Skin of body (tissue), 2 donors: ENCODE data around the gene DGLUCY. TPM values are rescaled to one million over a fixed set of nuclear protein-coding genes. Genes with fewer than 3 reads are reported as not detected.
"Not testable (repeated sequence)": the region's sequence is repeated elsewhere in the genome, so short reads cannot be mapped to it uniquely, and the experiment has no call there.

Source experiments
- DNase-seq: peaks from one replicate; lab custom pipeline; 2025; lab: John Stamatoyannopoulos, UW
- total RNA-seq: library from RNA; depleted of rRNA; stranded (reverse); fragments of >200 nt; gene quantifications from one replicate; pipeline ENCODE4 v1.2.3, GENCODE V29; 2014

The DGLUCY gene
- total RNA-seq, 1 donor from 2014 or later = 40.0 TPM

DNA sequence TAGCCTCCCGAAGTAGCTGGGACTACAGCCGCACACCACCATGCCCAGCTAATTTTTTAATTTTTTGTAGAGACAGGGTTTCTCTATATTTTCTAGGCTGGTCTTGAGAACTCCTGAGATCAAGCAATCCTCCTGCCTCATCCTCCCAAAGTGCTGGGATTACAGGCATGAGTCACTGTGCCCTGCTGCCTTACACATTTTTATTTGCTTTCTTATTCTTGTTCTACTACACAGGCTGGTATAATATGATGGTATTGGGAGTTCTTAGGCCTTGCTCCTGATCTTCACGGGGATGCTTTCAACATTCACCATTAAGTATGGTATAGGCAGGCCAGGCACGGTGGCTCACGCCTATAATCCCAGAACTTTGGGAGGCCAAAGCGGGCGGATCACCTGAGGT, 21.2 kb downstream of the DGLUCY start:
- DNase-seq = no peak

DNA sequence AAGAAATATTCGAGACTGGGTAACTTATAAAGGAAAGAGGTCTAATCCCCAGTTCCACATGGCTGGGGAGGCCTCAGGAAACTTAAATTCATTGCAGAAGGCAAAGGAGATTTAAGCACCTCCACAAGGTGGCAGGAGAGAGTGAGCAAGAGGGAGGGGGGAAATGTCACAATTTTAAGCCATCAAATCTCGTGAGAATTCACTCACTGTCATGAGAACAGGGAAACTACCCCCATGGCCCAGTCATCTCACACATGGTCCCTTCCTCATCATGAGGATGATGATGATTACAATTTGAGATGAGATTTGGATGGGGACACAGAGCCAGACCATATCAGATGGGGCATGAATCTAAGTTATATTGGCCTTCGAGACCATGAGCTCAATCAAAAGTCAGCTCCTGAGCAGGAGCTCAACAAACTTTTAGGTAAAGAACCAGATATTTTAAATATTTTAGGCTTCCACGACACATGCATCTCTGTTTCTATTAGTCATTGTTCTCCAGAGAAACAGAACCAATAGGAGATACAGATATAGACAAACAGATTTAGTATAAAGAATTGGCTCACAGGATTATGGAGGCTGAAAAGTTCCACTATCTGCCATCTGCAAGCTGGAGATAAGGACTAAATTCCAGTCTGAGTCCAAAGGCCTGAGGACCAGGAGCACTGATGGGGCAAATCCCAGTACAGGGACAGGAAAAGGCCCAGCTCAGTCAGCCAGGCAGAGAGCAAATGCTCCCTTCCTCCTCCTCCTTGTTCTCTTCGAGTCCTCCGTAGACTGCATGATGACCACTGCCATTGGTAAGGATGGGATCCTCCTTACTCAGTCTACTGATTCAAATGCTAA, 24.9 kb downstream of the DGLUCY start:
- no peak for DNase-seq

DNA sequence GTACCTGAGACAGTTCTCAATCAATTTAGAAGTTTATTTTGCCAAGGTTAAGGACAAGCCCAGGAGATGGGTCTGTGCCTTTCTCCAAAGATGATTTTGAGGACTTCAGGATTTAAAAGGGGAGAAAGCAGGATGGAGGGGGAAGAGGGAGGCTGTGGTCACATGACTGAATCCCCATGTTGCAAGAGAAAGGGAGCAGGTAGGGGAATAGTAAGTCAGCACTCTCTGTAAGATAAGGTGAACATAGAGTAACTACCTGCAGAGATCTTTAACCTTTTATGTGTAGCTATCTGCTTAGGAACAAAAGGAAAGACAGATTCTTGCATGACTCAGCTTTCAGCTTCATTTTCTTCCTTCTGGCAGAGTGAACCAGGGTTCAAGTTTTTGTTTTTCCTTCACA, 25.9 kb downstream of the DGLUCY start:
- no peak for DNase-seq

DNA sequence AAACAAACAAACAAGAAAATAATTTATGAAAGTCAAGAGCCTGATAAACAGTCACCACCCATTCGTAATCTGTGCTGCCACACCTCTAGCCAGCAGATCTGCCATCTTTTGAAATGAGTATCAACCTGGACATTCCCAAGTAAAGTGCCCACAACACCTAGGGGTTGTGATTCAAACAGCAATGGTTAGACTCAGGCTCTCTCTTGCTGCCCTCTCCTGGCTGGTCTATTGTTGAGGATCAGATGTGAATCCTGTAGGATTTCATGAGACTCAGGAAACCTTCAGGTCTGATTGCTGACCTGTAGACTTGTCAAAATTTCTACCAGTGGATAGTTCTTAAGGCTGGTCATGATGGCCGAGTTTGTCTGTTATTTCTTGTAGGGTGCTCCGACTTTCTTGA, 26.8 kb downstream of the DGLUCY start:
- no peak for DNase-seq

DNA sequence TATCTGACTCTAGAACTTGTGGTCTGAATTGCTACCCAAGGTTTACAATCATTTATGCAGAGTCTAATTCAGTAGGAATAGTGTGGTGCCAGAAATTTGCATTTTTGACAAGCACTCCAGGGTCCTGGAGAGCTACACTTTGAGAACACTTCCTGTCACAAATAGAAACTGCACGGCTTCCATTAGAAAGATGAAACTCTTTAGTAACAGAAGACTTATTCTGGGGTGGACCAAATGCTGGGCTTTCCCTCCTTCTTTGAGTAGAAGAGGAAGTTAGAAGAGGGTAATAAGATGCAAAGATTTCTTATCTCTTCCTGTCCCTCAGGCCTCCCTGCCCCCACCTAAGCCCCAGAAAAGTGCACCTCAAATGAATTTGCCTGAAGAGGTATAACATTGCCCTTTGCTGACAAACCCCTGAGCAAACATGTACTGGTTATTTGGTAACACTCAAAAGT, 28.4 kb downstream of the DGLUCY start:
- no peak for DNase-seq

DNA sequence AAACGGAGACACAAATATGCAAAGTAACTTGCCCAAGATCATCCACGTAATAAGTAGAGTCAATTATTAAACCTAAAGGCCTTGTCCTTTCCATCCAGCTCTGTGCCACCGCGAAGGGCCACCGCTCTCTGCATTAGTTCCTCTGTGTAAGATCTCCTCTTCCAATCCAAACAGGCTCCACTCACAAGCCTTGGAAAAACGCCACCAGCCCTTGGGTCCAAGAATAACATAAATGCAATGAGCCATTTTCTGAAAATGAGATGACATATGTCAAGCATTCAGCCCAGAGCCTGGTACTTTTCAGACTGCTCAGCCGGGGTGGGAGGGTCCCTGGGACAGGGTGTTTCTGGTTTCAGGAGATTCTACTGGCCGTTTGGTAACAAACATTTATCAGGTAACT, 30.0 kb downstream of the DGLUCY start:
- no peak for DNase-seq

DNA sequence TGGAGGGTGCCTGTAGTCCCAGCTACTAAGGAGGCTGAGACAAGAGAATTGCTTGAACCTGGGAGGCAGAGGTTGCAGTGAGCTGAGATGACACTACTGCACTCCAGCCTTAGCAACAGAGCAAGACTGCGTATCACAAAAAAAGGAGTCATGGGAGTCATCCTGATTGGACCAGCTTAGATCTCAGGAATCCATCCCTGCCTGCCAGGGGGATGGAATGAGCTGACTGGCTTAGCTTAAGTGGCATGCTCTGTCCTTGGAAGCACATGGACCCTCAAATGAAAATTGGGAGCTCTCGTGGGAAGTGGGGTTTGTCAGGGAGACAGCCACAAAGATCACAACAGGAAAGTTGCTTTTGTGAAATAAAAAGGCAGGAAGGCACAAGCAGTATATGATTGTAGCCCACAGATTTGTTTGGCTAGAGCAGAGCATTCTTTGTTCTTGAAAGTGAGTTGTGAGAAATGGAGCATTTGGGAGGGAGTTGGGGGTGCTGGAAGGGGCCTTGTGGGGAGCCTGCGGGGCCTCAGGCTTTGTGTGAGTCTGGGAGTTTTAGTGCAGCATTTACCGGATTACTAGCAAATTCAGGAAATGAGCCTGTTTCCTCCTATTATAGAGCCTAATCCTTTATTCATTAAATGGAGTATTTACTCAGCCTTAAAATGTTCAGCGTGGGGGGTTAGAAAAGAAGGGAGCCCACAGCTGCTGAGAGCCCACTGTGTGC, 30.7 kb downstream of the DGLUCY start:
- DNase-seq = no peak

DNA sequence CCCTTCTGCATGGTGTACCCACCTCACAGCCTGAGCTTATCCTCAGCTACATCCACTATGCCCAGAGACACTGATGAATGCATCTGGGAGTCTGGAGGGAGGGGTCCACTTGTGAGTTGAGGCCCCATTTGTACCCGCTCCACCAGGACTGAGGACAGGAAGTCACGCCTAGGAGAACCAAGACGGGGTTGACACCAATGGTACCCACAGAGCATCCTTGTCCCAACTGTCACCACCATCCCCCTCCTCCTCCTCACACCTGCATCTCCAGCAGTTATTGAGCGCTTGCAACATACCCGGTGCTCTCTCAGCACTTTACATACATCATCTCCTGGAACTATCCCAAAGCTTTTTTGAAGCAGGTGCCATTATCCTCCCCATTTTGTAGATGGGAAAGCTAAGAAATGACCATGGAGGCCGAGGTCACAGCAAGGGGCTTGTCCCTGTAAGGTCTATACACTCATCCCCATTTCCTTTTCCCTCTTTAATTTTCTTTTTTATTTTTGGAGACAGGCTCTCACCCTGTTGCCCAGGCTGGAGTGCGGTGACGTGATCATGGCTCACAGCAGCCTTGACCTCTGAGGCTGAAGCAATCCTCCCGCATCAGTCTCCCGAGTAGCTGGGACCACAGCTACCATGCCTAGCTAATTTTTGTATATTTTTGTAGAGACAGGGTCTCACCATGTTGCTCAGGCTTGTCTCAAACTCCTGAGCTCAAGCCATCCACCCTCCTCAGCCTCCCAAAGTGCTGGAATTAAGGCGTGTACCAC, 31.7 kb downstream of the DGLUCY start:
- DNase-seq = no peak

DNA sequence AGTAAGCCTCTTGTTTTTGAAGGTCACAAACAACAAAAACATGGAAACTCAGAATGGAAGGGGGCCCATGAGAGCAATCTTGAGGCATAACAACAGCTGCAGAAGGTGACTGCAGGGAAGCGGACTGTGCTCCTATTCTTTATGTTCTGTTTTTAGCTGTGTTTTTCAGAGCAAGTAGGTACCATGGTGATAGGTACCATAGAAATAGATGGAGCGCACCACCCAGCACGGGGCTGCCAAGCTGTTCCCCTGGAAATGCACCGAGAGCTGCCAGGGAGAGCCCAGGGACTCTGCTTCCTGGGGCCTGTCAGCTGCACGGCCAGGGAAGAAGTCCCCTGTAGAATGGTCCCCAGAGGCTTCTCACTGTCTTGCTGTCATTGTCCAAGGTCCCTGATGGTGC, 32.8 kb downstream of the DGLUCY start:
- no peak for DNase-seq

DNA sequence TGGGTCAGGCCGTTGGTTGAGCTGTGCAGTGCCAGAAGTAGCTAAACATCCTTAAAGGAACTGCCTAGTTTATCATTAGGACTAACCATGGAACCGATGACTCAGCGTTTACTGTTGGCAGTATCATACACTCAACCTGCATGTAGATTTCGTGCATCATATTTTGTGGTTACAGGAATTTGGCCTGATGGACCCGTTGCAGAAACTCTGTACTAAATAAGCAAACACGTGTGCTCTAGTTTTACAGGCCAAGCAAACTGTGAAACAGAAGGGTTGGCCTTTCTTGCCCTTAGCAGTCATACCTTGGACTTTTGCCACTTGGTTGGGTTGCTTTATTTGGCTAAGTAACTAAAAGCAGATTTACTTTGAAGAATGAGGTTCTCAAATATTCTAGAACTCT, 35.6 kb downstream of the DGLUCY start:
- no peak for DNase-seq

DNA sequence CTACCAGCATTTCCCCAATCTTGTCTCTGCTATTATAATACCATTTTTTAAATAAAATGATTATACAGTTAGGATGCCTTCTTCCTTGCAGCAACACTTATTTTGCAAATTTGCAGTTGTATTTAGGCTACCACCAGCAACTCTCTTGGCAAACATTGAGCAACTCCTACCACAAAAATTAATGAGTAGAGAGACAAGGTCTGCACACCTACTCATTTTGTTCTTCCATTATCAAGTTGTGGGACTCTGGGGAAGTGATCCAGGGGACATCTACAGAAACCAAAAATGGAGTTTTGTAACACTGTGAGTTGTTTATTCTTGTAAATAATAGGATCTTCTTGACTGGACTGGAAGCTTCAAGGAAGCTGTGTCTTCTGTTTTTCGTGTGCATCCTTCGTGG, 38.6 kb downstream of the DGLUCY start:
- DNase-seq = no peak

DNA sequence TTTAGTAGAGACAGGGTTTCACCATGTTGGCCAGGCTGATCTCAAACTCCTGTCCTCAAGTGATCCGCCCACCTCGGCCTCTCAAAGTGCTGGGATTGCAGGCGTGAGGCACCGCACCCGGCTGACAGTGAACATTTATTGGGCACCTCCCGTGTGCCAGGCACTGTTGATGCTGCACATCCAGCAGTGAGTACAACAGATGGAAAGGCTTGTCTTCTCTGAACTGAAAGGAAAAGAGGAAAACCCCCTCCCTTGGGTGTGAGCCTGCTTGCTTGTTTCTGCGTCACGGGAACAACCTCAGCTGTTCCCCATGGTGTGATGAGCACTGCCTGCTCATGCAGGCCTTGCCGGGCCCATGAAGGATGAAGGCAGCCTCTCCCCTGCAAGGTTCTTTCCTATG, 39.5 kb downstream of the DGLUCY start:
- no peak for DNase-seq

DNA sequence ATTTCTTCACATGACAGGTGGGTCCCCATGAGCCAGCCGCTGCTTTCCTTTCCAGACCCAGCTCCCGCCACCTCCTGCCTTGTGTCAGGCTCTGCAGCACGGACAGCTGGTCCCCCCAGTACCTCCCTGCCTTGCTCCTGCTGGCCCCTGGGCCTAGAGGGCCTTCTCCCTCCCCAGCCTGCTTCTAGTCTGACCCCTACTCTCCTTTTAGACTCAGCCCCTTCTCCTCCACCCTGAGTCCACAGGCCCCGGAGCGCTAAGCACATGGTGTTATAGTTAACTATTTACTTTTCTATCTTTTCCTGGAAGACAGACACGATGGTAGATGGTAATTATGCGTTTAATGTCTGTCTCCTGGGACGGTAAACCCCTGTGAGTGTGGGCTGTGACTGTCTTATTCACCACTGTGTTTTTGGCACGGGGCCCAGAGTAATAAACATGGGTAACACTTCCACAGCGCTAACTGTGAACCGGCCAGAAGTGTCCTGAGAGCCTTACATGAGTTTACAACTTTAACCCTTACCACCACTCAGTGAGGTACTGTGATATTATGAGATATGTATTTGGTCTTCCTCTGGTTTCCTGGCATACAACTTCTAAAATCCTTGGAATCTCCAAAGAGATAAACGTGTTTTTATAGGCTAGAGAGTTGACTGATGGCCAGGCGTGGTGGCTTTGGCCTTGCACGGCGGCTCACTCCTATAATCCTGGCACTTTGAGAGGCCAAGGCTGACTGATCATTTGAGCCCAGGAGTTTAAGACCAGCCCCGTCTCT, 41.2 kb downstream of the DGLUCY start:
- no peak for DNase-seq

DNA sequence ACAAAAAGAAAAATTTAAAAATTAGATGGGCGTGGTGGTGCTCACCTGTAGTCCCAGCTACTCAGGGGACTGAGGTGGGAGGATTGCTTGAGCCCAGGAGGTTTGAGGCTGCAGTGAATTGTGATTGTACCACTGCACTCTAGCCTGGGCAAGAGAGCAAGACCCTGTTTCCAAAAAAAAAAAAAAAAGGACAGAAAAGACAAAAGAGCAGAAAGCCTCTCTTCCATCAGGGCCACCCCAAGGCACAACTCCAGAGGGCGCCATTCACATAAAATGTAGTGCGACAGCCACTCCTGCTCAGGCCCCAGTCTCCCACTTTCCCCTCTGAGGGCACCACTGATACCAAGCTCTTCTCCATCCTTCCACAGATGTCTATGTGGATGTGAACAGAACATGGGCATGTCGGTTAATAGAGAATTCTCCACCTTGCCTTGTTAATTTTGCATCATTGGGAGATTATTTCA, 41.8 kb downstream of the DGLUCY start:
- no peak for DNase-seq

DNA sequence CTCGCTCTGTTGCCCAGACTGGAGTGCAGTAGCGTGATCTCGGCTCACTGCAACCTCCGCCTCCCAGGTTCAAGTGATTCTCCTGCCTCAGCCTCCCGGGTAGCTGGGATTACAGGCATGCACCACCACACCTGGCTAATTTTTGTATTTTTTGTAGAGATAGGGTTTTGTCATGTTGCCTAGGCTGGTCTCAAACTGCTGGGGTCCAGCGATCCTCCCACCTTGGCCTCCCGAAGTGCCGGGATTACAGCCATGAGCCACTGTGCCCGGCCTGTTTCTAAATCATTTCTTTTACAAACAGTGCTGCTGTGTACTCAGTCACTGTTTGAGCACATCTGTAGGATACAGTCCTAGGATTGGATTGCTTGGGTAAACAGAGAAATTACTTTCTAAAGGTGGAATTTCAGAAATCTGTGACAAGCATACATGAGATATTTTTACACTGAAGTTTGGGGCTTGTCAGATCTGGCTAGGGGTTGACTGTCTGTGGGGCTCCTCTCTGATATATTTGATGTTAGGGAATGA, 42.3 kb downstream of the DGLUCY start:
- not testable (repeated sequence) for DNase-seq

DNA sequence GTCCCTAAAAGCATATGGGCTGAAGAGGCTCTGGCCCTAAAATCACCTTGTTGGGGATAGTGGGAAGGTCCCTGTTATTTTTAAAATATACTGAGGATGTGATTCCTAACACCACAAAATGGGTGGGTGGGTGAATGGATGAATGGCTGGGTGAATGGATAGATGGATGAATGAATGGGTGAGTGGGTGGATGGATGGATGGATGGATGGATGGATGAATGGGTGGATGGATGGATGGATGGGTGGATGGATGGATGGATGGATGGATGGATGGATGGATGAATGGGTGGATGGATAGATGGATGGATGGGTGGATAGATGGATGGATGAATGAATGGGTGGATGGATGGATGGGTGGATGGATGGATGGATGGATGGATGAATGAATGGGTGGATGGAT, 43.0 kb downstream of the DGLUCY start:
- not testable (repeated sequence) for DNase-seq

DNA sequence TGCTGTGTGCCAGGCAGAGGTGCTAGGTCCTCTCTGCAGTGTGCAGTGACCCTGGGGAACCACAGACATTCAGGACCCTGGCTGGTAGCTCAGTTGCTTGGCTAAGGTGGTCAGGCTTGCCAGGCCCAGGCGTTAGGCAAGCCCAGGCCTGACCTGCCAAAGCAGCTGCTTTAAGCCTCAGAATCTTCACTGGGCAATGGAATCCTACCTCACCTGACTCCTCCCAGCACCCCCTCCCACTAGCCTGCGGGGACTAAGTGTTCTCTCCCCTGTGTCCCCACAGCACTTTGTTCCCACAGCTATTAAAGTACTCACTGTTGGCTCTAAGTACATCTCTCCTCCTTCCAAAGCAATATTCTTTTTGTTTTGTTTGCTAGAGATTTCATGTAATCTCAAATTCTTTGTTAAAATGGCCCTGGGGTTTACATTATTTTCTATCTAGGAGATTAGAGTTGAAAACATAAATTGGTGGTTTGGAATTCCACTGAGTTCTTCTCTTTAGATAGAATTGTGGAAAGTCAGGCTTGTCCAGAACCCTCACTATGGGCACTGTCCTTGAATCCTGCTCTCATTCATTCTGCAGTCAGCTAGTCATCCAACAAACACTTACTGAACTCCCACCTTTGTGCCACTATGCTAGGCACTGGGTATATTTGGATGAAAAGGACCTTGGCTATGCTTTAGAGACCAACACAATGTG, 44.4 kb downstream of the DGLUCY start:
- no peak for DNase-seq

DNA sequence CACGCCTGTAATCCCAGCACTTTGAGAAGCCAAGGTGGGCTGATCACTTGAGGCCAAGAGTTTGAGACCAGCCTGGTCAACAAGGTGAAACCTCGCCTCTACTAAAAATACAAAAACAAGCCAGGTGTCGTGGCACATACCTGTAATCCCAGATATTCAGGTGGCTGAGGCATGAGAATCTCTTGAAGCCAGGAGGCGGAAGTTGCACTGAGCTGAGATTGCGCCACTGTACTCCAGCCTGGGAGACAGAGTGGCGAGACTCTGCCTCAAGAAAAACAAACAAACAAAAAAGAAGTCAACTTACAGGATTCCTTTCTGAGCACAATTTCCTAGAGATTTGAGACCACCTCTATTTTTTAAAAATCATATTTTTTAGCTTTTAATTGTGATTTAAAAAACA, 45.3 kb downstream of the DGLUCY start:
- DNase-seq = no peak

DNA sequence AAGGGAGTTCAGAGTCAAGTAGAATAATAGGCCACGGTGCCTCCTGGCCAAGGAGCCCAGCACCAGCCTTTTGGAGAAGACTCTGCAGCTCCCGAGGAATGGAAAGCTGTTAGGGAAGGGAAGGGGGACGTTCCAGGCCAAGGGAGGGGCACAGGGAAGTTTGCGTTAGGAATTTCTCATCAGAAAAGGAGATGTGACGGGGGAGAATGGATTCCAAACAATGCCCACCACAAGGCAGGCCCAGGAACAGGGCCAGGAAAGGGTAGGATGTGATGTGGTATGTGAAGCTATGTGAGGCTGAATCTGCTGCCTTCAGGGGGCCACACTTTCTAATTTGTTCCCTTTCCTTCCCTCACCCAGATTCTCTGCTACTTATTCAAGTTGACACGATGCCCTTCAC, 46.0 kb downstream of the DGLUCY start:
- no peak for DNase-seq

DNA sequence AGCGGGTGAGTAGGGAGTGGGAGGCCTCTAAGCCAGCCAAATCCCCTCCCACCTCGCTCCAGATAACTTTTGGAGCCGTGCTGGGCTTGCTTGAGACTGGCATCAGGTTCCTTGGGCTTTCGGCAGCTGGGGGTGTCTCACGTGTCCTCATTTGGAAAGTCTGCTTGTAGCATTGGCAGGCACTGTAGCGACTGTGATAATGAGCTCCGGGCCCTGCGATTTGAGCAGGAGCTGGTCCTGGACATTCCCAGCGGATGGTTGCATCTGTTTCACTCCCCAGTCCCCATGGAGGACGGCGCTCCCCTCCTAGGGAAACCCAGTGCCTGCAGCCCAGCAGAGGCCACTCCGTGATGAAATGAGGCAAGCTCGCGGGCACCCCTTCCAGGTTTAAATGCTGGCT, 49.4 kb downstream of the DGLUCY start:
- DNase-seq = no peak
